Upper lobe of left lung (tissue), 4 donors: Measurements from ENCODE around the gene RNF222.

ENCODE experiments used
- CTCF ChIP-seq, 6 experiments: fragments of 450-650 bp in 4 of 6; fragments of 200-600 bp in 2 of 6; sonication (generic) in 2 of 6; IDR thresholded peaks; one replicate each; pipeline ENCODE4 v1.5.1; 2016 to 2019; ENCODE audit warnings: antibody characterized with exemption in 6 of 6
- EP300 ChIP-seq, 4 donors: sonication (generic); formaldehyde crosslinking; IDR thresholded peaks; one replicate each; pipeline ENCODE4 v1.5.1; 2017; ENCODE audit warnings: antibody characterized with exemption in 4 of 4, control low read depth in 2 of 4
- POLR2A ChIP-seq, 4 donors: fragments of 450-650 bp; IDR thresholded peaks; one replicate each; pipeline ENCODE4 v1.5.1; 2016 to 2017; ENCODE audit warnings: antibody characterized with exemption in 4 of 4, mild to moderate bottlenecking in 2 of 4
- POLR2AphosphoS5 ChIP-seq, 2 donors: sonication (generic); formaldehyde crosslinking; IDR thresholded peaks; one replicate each; pipeline ENCODE4 v1.5.1; 2017; ENCODE audit warnings: antibody characterized with exemption in 2 of 2

DNA sequence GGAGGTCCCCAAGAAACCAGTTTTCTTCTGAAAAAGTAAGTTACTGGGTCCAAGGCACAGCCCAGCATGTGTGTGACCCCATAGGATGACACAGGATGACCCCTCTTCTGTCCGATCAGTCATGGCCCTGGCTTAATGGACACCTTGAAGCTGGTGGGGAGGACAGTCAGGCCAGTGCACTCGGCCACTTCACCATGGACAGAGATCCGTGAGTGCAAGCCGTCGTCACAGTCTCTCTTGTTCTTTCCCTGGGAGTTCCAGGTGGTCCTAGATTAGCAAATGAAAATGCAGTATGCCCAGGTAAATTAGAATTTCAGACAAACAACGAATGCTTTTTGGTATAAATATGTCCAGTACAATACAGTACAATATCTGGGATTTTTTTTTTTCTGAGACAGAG lies 1.4 kb upstream of the RNF222 start:
- TF ChIP-seq CTCF (IDR thresholded peaks at IDR 0.05): no peak
- no peak for TF ChIP-seq POLR2A (IDR thresholded peaks at IDR 0.05)
- no peak for TF ChIP-seq EP300 (IDR thresholded peaks at IDR 0.05)
- no peak for TF ChIP-seq POLR2AphosphoS5 (IDR thresholded peaks at IDR 0.05)
